Uterus (tissue), 2 donors: ENCODE data around the gene GRIN2C.

Source experiments
- POLR2A ChIP-seq, 2 donors: fragments of 450-650 bp; IDR thresholded peaks; one replicate each; pipeline ENCODE4 v1.6.1; 2016; ENCODE audit warnings: antibody characterized with exemption in 2 of 2, mild to moderate bottlenecking in 1 of 2, moderate library complexity in 1 of 2
- TF ChIP-seq, protein P1 (sequence below), 4 experiments: fragments of 200-600 bp in 2 of 4; fragments of 450-650 bp in 2 of 4; sonication (generic) in 2 of 4; IDR thresholded peaks; one replicate each; pipeline ENCODE4 v1.5.1; 2016 to 2019; ENCODE audit warnings: antibody characterized with exemption in 4 of 4, mild to moderate bottlenecking in 2 of 4, moderate library complexity in 1 of 4

- TF ChIP-seq, protein P1, sequence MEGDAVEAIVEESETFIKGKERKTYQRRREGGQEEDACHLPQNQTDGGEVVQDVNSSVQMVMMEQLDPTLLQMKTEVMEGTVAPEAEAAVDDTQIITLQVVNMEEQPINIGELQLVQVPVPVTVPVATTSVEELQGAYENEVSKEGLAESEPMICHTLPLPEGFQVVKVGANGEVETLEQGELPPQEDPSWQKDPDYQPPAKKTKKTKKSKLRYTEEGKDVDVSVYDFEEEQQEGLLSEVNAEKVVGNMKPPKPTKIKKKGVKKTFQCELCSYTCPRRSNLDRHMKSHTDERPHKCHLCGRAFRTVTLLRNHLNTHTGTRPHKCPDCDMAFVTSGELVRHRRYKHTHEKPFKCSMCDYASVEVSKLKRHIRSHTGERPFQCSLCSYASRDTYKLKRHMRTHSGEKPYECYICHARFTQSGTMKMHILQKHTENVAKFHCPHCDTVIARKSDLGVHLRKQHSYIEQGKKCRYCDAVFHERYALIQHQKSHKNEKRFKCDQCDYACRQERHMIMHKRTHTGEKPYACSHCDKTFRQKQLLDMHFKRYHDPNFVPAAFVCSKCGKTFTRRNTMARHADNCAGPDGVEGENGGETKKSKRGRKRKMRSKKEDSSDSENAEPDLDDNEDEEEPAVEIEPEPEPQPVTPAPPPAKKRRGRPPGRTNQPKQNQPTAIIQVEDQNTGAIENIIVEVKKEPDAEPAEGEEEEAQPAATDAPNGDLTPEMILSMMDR (IDR thresholded peaks at IDR 0.05) = no peak
- no peak for TF ChIP-seq POLR2A (IDR thresholded peaks at IDR 0.05)
Measured at GRCh38 chr17:74850914-74851313, 8.8 kb downstream of the GRIN2C start.
